ENCODE measurements around the gene F2. TPM values are rescaled to one million over a fixed set of nuclear protein-coding genes. Genes with fewer than 3 reads are reported as not detected.

Gene F2
- total RNA-seq, 6 experiments from 2014 or later: 825 to 1,339 (median 1,089) TPM

GRCh38 chr11:46682773-46683752 is 36.0 kb upstream of the F2 start:
- no peaks in the 10 kb centered on the region for H3K9me3 ChIP-seq
- ATAC-seq: peak in 2 of 4 donors; percentile 17 to 71
- H3K27ac ChIP-seq: no peak overlapping the region
- 76% methylated on average over 7 of the region's 11 CpGs for WGBS (ENCODE audit: insufficient coverage, low coverage, low lambda C conversion rate, missing lambda C conversion rate)
- peak in 2 of 3 donors; percentile 48 to 52 for DNase-seq
- no peaks in the 10 kb centered on the region for H3K27me3 ChIP-seq
- no peak overlapping the region for H3K4me3 ChIP-seq
- no peaks in the 10 kb centered on the region for H3K4me1 ChIP-seq
- intact Hi-C loops (cut with DNase I): no loop called here
- H3K36me3 ChIP-seq: peaks cover 12 to 71% (median 36%) of the 10 kb centered on the region in 4 donors
- no peak for TF ChIP-seq CTCF (IDR thresholded peaks at IDR 0.05)
- no peak for TF ChIP-seq POLR2A (IDR thresholded peaks at IDR 0.05)

- no peak for TF ChIP-seq CTCF (IDR thresholded peaks at IDR 0.05)
- H3K27ac ChIP-seq: no peak overlapping the region
- H3K27me3 ChIP-seq: no peaks in the 10 kb centered on the region
- no peaks in the 10 kb centered on the region for H3K9me3 ChIP-seq
- no peaks in the 10 kb centered on the region for H3K4me1 ChIP-seq
- WGBS (ENCODE audit: insufficient coverage, low coverage, low lambda C conversion rate, missing lambda C conversion rate): 71% methylated on average over 3 of the region's 3 CpGs
- no peak for DNase-seq
- no peak for ATAC-seq
- H3K36me3 ChIP-seq: peaks cover 11 to 67% (median 35%) of the 10 kb centered on the region in 4 donors
- intact Hi-C loops (cut with DNase I): no loop called here
- no peak overlapping the region for H3K4me3 ChIP-seq
Observed at GRCh38 chr11:46684367-46684766, 34.6 kb upstream of the F2 start.

GRCh38 chr11:46686886-46687795 is 31.9 kb upstream of the F2 start:
- no peaks in the 10 kb centered on the region for H3K27me3 ChIP-seq
- no peaks in the 10 kb centered on the region for H3K9me3 ChIP-seq
- no peak overlapping the region for H3K4me3 ChIP-seq
- WGBS (ENCODE audit: insufficient coverage, low coverage, low lambda C conversion rate, missing lambda C conversion rate): 65% methylated on average over 12 of the region's 15 CpGs
- intact Hi-C loops (cut with DNase I): no loop called here
- no peak for ATAC-seq
- H3K27ac ChIP-seq: no peak overlapping the region
- DNase-seq: no peak
- peaks cover 11 to 42% (median 21%) of the 10 kb centered on the region in 4 donors for H3K36me3 ChIP-seq
- TF ChIP-seq CTCF (IDR thresholded peaks at IDR 0.05) (no peak), POLR2A (IDR thresholded peaks at IDR 0.05) (no peak)
- no peaks in the 10 kb centered on the region for H3K4me1 ChIP-seq

- Histone ChIP-seq H3K36me3 (peaks cover 11 to 60% (median 37%) of the 10 kb centered on the region in 4 donors), H3K27me3 (no peaks in the 10 kb centered on the region), H3K4me1 (peaks cover 0 to 4% (median 1%) of the 10 kb centered on the region in 4 donors), H3K4me3 (no peak overlapping the region), H3K27ac (no peak overlapping the region), H3K9me3 (no peaks in the 10 kb centered on the region)
- intact Hi-C loops (cut with DNase I): no loop called here
- DNase-seq (no peak), ATAC-seq (no peak)
- 89% methylated on average over 1 of the region's 1 CpG for WGBS (ENCODE audit: insufficient coverage, low coverage, low lambda C conversion rate, missing lambda C conversion rate)
- TF ChIP-seq POLR2A (IDR thresholded peaks at IDR 0.05) (no peak), CTCF (IDR thresholded peaks at IDR 0.05) (no peak)
Observed at GRCh38 chr11:46690702-46691101, 28.3 kb upstream of the F2 start.
